ENCODE measurements around the gene ATXN7L1.

The ATXN7L1 gene

DNA sequence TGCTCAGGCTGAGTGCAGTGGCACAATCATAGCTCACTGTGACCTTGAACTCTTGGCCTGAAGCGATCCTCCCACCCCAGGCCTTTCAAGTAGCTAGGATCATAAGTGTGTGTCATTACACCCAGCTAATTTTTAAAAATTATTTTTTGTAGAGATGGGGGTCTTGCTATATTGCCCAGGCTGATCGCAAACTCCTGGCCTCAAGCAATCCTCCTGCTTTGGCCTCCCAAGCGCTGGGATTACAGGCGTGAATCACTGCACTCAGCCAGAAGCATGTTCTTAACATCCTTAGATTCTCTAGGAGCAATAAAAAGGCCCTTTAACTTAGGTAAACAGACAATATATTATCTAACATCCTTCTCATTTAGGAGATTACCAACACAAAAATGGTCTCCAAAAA lies 256.8 kb downstream of the ATXN7L1 start (continued):
- no peak for TF ChIP-seq ZNF670 (tag by site-specific recombination; IDR thresholded peaks at IDR 0.05; ENCODE audit: low read depth)
- no peak for TF ChIP-seq ZNF223 (tag by site-specific recombination; IDR thresholded peaks at IDR 0.05)
- TF ChIP-seq ZNF416 (tag by site-specific recombination; IDR thresholded peaks at IDR 0.05), result no peak

- H3K36me3 ChIP-seq (ENCODE audit: control insufficient read depth in 2 of 2, insufficient read depth in 1 of 2, low read length in 2 of 2), result peaks cover 0 to 3% of the 10 kb centered on the region in 2 experiments; a peak in 1 of 3 replicates
- H3K4me1 ChIP-seq (ENCODE audit: control insufficient read depth, insufficient read depth, low read length), result no peaks in the 10 kb centered on the region
- ChIA-PET CTCF (no interaction called here), POLR2A (no interaction called here)
- no peak overlapping the region for H3K4me3 ChIP-seq (ENCODE audit: low read depth, low read length)
- no peak overlapping the region for H3K27ac ChIP-seq (ENCODE audit: extremely low read depth, low read depth, low read length)
- peak; percentile 31; the same call in 1 of the 2 replicates for TF ChIP-seq ZNF600 (tag by site-specific recombination; IDR thresholded peaks at IDR 0.05)
- TF ChIP-seq, protein P1, sequence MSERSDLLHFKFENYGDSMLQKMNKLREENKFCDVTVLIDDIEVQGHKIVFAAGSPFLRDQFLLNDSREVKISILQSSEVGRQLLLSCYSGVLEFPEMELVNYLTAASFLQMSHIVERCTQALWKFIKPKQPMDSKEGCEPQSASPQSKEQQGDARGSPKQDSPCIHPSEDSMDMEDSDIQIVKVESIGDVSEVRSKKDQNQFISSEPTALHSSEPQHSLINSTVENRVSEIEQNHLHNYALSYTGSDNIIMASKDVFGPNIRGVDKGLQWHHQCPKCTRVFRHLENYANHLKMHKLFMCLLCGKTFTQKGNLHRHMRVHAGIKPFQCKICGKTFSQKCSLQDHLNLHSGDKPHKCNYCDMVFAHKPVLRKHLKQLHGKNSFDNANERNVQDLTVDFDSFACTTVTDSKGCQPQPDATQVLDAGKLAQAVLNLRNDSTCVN (tag by site-specific recombination; optimal IDR thresholded peaks at IDR 0.05), result no peak
- H3K9me3 ChIP-seq (ENCODE audit: control insufficient read depth, insufficient read depth, low read depth, low read length), result no peaks in the 10 kb centered on the region
These were observed 258.4 kb downstream of the ATXN7L1 start for GRCh38 chr7:105618016-105618296.

GRCh38 chr7:105617280-105618015 lies 259.0 kb downstream of the ATXN7L1 start:
- Histone ChIP-seq H3K4me1 (ENCODE audit: control insufficient read depth, insufficient read depth, low read length) (no peaks in the 10 kb centered on the region), H3K4me3 (ENCODE audit: low read depth, low read length) (no peak overlapping the region), H3K9me3 (ENCODE audit: control insufficient read depth, insufficient read depth, low read depth, low read length) (no peaks in the 10 kb centered on the region), H3K36me3 (ENCODE audit: control insufficient read depth in 2 of 2, insufficient read depth in 1 of 2, low read length in 2 of 2) (peaks cover 0 to 3% of the 10 kb centered on the region in 2 experiments; a peak in 1 of 3 replicates), H3K27ac (ENCODE audit: extremely low read depth, low read depth, low read length) (no peak overlapping the region)
- ChIA-PET POLR2A (no interaction called here), CTCF (no interaction called here)
- TF ChIP-seq ZNF561 (tag by site-specific recombination; IDR thresholded peaks at IDR 0.05; ENCODE audit: borderline replicate concordance) (no peak), ZNF341 (tag by site-specific recombination; IDR thresholded peaks at IDR 0.05; ENCODE audit: low read depth) (no peak), ZNF121 (tag by site-specific recombination; IDR thresholded peaks at IDR 0.05) (no peak), BCL11A (tag by site-specific recombination; IDR thresholded peaks at IDR 0.05; ENCODE audit: low read depth) (no peak), ZNF501 (tag by site-specific recombination; IDR thresholded peaks at IDR 0.05) (no peak), ZNF677 (tag by site-specific recombination; IDR thresholded peaks at IDR 0.05) (no peak), ZNF146 (tag by site-specific recombination; IDR thresholded peaks at IDR 0.05) (no peak), ZNF366 (tag by site-specific recombination; conservative IDR thresholded peaks at IDR 0.05) (no peak), YY2 (tag by site-specific recombination; IDR thresholded peaks at IDR 0.05) (no peak), ZNF266 (tag by site-specific recombination; IDR thresholded peaks at IDR 0.05; ENCODE audit: low read depth) (no peak), SETDB1 (IDR thresholded peaks at IDR 0.05; ENCODE audit: insufficient read length, low read length) (no peak), ZNF280D (tag by site-specific recombination; IDR thresholded peaks at IDR 0.05) (no peak), ZNF670 (tag by site-specific recombination; IDR thresholded peaks at IDR 0.05; ENCODE audit: low read depth) (no peak), ZNF239 (tag by site-specific recombination; IDR thresholded peaks at IDR 0.05) (no peak)
- TF ChIP-seq, protein P2, sequence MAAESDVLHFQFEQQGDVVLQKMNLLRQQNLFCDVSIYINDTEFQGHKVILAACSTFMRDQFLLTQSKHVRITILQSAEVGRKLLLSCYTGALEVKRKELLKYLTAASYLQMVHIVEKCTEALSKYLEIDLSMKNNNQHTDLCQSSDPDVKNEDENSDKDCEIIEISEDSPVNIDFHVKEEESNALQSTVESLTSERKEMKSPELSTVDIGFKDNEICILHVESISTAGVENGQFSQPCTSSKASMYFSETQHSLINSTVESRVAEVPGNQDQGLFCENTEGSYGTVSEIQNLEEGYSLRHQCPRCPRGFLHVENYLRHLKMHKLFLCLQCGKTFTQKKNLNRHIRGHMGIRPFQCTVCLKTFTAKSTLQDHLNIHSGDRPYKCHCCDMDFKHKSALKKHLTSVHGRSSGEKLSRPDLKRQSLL (tag by site-specific recombination; IDR thresholded peaks at IDR 0.05), result no peak
- TF ChIP-seq, protein P3, sequence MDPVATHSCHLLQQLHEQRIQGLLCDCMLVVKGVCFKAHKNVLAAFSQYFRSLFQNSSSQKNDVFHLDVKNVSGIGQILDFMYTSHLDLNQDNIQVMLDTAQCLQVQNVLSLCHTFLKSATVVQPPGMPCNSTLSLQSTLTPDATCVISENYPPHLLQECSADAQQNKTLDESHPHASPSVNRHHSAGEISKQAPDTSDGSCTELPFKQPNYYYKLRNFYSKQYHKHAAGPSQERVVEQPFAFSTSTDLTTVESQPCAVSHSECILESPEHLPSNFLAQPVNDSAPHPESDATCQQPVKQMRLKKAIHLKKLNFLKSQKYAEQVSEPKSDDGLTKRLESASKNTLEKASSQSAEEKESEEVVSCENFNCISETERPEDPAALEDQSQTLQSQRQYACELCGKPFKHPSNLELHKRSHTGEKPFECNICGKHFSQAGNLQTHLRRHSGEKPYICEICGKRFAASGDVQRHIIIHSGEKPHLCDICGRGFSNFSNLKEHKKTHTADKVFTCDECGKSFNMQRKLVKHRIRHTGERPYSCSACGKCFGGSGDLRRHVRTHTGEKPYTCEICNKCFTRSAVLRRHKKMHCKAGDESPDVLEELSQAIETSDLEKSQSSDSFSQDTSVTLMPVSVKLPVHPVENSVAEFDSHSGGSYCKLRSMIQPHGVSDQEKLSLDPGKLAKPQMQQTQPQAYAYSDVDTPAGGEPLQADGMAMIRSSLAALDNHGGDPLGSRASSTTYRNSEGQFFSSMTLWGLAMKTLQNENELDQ (tag by site-specific recombination; IDR thresholded peaks at IDR 0.05; ENCODE audit: low read depth), result no peak
- TF ChIP-seq, protein P4, sequence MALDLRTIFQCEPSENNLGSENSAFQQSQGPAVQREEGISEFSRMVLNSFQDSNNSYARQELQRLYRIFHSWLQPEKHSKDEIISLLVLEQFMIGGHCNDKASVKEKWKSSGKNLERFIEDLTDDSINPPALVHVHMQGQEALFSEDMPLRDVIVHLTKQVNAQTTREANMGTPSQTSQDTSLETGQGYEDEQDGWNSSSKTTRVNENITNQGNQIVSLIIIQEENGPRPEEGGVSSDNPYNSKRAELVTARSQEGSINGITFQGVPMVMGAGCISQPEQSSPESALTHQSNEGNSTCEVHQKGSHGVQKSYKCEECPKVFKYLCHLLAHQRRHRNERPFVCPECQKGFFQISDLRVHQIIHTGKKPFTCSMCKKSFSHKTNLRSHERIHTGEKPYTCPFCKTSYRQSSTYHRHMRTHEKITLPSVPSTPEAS (tag by site-specific recombination; IDR thresholded peaks at IDR 0.05), result no peak

Data from HEK293 (cell line).